AG20443 (cell line): Measurements from ENCODE around the gene TMOD4.

ENCODE experiments used
- DNase-seq: peaks from one replicate; pipeline ENCODE4 v3.0.0; 2012; ENCODE audit warnings: low spot score, mixed read lengths

TMOD4 gene

DNA sequence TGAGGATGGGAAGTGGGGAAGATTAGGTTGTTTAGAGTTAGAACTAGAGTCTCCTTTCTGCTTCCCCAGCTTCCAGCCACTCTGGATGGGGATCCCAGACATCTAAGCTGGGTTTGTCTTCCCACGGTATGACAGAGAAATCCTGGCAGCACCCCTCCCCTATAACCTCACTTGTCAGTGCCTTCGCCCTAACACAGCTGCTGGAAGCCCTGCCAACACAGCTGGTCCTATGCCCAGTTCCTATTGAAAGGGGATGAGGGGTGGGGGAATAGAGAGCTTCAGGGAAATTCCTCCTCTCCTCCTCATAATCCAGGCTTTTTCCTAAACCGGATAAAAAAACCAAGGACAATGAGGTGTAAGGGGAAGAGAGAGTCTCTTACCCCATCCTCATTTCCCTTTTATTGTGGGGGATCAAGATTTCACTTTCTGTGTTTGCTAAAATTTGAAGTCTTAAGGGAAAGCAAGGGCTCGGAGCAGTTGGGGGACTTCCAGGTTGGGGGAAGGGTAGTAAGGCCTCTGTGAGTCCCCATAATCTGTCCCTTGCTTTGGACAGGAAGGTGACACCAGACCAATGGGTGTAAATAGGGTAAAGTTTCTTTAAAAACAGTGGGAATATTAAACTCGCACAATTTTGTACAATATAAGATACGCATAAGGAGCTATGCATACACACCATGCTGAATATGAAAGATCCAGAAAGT, 590 bp downstream of the TMOD4 start:
- no peak for DNase-seq

DNA sequence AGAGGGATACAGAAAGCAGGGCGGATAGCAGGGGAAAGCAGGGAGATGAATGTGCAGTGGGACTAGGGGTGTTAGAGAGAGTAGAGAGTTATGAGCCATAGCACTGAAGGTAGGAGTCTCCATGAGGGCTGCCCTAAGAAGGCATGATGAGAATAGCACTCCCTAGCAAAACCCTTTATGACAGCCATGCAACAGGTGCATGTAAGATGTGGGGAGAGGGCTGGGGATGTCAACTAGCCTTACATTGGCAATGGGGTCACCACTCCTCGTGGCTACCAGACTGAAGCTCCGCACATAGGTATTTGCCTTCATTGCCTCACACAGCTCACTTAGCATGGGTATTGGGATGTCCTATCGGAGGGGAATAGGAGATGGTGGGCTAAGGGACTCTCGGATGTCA, 4.6 kb downstream of the TMOD4 start:
- DNase-seq, result no peak

DNA sequence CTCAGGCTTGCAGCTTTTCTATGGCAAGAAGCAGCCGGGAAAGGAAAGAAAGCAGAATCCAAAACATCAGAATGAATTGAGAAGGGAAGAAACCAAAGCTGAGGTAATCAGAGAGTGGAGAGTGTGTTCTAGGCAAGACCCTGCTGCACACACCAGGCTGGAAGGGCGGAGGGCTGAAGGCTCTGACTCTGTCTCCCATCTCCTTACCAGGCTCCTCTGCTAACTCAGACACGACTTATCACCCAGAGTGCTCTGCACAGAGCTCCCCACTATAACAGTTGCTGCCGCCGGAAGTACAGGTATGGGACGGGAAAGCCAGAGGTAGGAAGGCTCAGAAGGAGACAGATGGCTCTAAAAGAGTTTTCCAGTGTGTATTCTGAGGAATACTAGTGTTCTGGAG, 8.7 kb downstream of the TMOD4 start:
- no peak for DNase-seq

DNA sequence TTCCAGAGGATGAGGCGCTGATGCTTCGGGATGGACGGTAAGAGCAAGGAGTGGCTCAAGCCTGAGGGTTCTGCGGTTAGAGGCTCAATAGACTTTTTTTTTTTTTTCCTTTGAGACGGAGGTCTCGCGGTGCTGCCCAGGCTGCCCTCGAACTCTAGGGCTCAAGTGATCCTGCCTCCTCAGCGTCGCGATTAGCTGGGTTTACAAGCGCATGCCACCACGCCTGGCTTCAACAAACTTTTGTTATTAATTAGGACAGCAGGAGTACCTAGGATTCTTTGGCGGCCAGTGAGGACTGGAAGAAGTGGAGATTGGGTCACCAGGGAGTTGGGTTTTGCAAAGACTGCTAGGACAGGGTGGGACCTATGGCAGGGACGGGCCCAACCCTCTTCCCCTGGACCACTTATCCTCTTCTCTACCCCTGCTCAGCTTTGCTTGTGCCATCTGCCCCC, 9.2 kb downstream of the TMOD4 start:
- DNase-seq, result peak; percentile 74

DNA sequence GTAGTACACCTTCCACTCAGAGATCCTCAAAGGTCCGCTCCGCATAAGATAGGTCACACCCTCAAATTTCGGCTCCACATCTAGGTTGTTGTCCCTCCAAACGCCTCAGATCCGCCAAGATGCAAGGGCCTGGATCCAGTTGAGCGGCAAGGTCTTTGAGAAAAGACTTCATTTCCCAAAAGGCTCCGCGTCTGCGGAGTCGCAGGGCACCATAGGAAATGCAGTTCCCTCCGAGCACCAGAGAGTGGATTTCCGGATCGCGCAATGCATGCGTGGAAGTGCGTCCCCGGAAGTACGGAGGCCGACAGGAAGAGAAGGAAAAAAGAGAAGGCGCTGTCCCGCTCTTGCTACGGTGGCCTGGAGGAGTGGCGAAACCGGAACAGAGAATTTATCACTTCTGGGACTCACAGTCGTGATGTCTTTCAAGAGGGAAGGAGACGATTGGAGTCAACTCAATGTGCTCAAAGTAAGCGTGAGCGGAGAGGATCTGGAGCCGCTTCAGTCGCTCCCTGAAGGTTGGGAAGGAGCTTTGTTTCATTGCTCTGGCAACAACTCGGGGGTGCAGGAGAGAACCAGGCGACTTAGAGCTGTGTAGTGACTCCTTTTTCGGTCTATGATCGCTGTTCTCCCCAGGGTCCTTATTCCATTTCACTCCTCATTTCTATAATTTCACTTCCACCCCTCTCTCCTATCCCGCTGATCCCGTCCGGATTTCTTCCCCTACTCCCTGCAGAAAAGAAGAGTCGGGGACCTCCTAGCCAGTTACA, 9.9 kb downstream of the TMOD4 start, which contains the start of the genes LYSMD1 and SCNM1:
TSS of gene LYSMD1 (minus strand) at position 165 of the 767 bp plus-strand sequence. CDS start 644 bp downstream, outside the sequence.
TSS of gene SCNM1 (plus strand) at position 407 of the 767 bp plus-strand sequence. CDS start at position 416, 9 bp downstream.
- peak; percentile 96 for DNase-seq

DNA sequence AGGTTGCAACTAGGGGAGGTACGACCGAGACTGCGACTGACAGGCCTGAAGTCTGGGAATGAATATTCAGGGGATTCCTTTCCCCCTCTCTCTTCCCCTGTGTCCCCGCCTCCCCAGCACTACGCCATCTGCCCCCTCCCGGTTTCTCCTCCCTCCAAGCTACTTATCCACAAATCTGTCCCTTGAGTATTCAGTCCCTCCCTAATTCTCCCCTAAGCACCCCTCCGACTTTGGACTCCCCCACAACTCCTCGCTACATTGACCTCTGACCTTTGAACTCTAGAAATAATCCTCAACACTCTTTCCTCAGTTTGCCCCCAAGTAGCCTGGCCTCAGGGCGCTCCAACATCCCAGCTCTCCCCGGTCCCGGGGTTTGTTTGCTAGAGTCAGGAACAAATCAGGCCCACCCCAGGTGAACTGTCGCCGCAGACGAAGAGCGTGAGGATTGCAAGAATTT, 10.5 kb downstream of the TMOD4 start:
- DNase-seq, result no peak

DNA sequence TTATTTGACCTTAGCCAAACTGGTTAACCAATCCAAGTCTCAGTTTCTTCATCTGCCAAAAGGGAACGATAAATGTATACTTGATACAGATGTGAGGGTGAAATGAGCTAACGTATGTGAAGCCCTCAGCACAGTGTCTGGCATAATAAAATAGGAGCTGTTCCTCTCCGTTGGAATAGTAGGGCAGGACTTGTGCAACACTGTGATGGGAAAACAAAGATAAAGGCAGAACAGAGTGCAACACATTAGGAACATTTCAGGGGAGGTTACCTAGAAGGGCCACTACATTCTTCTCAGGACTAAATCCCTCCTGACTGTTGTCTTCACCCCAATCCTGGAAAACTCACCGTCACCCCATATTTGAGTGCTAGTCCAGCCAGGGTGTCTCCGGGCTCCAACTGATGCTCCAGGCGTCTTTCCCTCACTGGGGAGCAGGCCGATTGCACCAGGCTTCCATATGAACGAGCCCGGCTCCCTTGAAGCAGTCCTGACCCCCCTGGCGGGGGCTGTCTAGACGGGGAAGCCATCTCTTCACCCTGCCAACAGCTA, 11.0 kb downstream of the TMOD4 start:
- peak; percentile 62 for DNase-seq

DNA sequence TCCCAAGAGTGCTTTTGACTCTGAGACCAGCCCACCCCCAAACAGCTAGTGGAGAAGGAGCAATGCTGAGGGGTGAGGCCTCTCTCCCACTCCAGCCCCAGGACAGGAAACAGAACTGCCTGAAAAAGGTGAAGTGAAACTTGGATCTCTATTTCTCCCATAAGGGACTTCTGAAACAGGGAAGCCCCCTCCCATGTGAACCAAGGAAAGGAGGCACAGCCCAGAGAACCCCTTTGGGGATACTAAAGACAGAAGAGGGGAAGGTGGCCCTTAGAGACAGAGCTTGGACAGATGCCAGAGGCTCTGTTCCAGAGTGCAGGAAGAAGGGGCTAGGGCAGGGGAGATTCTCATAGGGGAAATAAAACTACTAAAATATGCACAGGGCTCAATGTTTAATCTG, 16.4 kb downstream of the TMOD4 start:
- no peak for DNase-seq

DNA sequence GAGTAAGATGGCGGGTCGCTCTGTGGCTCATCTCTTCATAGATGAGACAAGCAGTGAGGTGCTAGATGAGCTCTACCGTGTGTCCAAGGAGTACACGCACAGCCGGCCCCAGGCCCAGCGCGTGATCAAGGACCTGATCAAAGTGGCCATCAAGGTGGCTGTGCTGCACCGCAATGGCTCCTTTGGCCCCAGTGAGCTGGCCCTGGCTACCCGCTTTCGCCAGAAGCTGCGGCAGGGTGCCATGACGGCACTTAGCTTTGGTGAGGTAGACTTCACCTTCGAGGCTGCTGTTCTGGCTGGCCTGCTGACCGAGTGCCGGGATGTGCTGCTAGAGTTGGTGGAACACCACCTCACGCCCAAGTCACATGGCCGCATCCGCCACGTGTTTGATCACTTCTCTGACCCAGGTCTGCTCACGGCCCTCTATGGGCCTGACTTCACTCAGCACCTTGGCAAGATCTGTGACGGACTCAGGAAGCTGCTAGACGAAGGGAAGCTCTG, 17.0 kb downstream of the TMOD4 start:
- no peak for DNase-seq

DNA sequence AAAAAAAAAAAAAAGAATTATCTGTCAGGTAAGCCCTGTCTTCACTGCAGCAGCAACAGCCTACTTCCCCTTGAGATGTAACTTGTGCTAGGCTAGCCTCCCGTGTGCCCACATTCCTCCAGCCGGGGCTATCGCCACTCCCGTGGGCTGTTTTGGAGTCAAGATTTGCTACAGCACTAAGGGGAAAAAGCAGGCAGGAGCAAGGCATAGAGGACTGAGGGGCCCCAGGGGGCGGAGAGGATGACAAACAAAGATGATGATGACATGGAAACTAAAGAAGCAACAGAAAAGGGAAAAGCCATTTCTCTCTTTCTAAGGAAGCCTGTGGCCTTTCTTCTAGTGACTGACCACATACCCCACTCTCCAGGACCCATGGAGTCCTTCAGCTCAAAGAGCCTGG, 17.5 kb downstream of the TMOD4 start:
- no peak for DNase-seq

DNA sequence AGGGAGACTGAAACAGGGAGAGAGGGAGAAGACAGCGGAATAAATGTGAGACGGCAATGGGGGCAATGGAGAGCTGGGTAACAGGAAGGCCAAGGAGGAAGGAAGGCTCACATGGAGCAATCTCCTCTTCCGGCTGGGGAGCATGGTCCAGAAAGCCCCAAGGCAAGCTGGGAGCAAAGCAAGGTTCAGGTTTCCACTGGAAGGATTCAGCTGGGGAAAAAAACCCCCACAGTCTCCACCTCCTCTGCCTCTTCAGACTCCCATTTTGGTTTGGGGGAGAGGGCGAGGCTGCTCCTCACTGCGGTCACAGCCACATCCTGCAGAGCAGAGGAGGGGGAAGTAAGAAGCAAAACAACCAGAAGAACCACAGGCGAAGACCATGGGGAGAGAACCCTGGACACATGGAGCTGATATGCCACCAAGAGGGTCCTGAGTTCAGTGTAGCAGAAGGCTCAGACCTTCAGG, 18.7 kb downstream of the TMOD4 start:
- no peak for DNase-seq

DNA sequence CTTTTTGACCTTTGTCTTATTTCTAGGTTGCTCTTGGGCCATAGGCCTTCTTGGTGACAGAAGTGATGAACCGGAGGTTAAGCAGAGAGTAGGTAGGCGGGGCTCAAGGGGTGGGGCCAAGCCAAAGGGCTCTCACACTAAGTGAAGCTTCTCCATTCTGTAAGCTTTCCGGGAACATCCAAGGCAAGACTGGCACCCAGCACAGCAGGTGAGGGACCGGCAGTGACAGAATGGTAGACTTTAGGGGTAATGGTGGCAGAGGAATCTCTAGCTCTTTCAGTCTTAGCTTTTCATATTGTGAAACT, 19.3 kb downstream of the TMOD4 start, which contains the start of gene TNFAIP8L2:
TSS of gene TNFAIP8L2 (plus strand) at position 135 of the 305 bp plus-strand sequence. CDS start 2,049 bp downstream, outside the sequence.
- no peak for DNase-seq

DNA sequence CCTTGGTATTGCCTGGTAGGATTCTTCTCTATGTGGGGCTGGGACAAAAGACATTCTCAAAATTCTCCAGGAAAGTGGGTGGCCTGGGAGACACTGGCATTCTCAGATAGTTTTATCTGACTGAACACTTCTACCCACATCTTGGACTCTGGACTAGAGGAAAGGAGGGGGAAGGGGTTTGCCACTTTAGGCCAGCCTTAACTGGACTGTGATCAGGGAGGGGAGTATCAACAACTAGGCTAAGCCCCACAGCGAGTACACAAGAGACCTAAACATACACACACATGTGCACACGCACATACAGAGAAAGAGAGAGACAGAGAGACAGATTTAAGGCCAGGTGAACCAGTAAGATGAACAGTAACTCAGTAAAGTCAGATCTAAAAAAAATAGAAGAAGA, 28.1 kb downstream of the TMOD4 start:
- DNase-seq, result no peak

DNA sequence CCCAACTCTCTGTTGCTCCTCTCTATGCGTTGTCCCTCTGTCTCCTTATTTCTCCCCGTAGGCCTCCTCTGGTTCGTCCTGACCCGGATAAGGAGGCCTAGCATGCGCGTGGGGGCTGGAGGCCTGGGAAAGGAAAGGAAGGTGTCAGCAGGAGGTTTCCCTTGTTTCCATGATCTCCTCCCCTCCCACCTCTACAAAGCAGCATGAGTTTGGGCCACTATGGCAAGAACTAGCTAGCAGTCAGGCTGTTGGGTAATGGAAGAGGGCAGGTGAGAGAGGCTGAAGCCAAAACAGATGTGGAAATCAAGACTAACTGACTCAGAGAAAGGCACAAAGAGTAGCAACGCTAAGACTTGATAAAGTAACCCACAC, 28.7 kb downstream of the TMOD4 start:
- DNase-seq, result no peak

DNA sequence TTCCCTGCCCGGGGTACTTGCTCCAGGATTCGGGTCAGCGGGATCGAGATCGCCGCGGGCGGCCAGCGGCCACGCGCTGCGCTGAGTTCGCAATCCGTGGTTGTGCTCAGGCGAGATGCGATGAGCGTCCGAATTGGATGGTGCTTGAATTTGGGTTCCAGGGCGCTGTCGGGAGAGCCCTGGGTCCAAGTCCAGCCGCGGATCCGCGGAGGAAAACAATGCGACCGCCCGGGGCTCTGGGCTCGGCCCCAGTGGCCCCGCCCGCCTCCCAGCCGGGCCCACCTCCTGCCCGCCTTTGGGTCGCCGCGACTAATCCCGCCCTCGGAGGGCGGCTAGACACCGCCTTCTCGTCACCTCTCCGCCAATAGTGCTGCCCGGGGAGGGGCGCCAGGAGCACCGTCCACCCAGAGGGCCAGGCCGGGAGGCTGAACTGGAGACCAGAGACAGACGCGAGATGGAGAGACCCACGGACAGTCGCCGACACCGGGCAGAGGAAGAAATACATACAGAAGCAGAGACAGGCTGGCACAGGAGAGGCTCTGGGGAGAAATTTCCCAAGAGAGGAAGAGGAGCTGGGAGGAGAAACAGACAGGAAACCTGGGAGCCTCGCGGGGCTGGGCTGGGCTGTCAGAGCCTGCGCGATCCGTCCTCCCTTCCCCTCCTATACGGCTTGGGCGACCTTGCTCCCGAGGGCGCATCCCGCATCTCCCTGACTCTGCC, 29.2 kb downstream of the TMOD4 start, which contains the start of gene SEMA6C:
TSS of gene SEMA6C (minus strand) at position 220 of the 720 bp plus-strand sequence. CDS start 4,010 bp downstream, outside the sequence.
- DNase-seq, result peak; percentile 97

DNA sequence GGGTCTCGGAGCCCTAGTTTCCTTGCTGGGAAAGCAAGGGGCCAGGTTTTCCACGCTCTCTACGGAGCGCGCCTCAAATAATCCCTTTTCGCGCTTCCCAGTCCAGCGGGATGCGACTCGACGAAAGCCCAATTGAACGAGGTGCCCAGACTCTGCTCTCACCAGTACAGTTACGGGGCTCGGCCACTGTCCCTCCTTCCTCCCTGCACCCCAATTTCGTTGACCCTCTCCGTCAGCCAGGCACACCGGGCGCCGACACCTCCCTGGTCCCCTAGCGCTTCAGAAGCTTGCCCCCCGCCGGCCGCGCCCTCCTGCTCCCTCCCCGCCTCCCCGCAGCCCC, 29.7 kb downstream of the TMOD4 start:
- no peak for DNase-seq

DNA sequence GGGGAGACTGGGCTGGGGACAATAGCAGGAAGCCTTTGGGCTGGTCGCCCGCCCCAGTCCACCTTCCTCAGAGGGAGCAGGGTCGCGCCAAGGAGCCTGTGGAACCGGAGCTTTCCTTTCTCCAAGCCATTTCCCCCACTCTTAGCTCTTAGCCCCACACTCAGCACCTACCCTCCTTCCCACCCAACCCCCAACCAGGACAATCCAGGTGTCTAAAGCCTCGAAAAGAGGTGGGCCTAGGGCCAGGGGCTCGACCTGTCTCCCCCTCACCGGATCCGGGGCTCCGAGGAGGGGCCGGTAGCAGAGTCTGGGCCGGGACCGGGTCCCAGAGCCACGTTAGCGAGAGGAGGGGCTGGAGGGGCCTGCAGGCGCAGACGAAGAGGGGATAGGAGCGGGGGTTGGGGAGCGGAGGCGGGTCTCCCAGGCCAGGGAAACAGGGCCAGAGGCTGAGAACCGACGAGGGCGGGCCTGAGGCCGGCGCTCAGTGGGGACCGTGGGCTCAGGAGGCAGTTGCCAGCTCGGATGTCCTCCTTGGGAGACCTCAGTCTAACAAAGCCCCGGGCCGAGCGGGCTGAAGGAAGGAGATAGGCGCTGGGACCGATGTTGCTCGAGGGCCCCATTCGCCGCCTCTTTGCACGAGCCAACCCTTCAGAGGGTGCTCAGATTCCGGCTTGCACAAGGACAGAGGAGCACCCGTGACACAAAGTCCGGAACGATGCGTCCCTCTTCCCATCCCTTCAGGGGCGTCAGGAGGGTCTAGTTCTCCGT, 30.3 kb downstream of the TMOD4 start:
- DNase-seq, result peak; percentile 26

DNA sequence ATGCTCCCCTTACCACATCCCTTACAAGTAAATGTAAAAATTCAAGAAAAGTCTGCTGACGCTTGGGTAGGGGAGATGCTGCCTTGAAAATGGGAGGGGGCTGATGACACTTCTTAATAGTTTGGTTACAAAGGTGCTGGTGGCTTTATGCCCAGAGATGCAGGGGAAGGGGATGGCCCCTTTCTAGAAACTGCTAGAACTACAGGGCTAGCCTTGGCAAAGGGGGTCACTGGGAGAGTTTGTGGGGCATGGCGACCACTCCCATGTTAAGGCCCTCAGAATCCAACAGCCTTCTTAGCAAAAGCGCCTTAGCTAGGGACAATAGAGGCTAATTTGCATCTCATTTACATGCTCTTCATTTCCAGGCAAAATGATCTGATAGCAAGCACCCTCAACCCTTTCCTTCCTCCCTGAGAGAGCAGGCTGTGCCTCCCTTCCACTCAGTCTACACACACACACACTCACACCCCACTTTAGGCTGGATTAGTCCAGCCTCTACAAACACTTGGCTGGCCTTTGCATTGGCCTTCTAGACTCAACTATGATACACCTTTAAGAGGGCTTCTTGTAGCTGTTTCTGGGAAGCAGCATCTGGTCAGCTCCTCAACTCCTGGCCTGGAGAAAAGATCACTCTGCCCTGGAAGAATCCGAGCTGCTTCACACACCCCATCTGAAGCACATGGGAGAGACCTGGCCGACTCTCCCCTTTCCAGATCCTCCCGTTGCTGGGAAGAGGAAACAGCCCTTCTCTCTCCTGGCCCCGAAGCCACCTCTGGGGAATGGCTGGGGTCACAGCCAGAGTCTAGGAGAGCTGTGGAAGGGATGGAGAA, 31.1 kb downstream of the TMOD4 start:
- DNase-seq, result no peak

DNA sequence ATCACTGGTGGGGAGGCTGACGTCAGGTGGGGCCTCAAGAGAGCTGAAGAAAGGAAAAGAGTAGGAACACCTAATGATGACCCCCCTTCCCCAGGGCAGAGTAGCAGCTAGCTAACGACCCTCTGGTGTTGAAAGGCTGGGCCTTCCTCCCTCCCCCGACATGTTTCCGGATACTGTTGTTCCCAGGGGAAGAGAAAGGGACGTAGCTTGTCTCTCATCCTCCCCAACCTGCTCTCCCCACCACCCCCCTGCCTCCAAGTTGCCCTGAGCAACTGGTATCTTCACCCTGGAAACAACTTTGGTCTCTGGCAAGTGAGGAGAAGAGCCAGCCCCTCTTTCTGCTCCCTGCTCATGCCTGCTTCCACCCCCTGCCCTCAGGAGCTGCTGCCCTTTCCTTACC, 31.8 kb downstream of the TMOD4 start:
- no peak for DNase-seq

DNA sequence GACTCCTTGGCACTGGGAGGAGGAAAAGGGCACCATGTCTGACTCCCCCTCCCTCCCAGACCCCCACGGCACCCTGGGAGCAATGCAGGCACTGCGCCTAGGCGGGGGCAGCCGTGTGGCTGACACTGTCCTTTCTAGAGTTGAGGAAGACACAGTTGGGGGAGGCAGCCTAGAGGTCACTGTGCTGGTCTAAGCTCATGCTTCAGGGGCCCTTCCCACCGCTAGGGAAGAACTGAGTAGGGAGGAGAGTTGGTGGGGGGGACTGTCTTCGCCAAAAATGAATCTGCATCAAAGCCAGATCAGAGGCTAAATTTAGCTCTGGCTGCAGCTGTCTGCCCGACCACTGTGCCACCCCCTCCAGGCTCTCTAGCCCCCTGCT, 32.7 kb downstream of the TMOD4 start:
- no peak for DNase-seq
